DMS53 treated with DMSO at 0.1 percent for 48 hours (cell line): ENCODE measurements around the gene PAX5.

ENCODE experiments used
- DNase-seq: peaks from one replicate; lab custom pipeline; 2025; ENCODE audit not compliant: unreplicated experiment; lab: John Stamatoyannopoulos, UW

The PAX5 gene

DNA sequence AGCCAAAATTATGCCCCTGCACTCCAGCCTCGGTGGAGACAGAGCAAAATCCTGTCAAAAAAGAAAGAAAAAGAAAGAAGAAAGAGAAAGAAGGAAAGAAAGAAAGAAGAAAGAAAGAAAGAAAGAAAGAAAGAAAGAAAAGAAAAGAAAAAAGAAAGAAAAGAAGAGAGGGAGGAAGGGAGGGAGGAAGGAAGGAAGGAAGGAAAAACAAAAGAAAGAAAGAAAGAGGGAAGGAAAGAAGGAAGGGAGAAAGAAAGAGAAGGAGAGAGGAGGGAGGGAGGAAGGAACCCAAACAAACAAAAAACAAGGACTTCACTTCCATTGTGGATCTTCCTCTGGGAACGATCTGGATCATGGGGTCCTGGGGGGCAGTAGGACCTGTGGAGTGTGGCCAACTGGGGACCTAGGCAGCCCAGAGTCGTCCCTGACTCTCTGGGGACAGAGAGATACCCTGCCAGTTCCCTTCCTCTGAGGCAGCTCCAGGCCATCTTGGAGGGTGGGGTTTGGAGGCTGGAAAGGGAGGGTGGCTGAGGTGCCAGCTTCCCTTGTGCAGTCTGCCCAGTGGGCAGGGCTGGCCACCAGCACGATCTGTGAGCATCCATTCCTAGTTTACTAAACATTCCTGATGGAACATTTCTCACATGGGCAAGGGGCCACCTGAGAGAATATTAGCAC, 216.8 kb downstream of the PAX5 start:
- DNase-seq = no peak

DNA sequence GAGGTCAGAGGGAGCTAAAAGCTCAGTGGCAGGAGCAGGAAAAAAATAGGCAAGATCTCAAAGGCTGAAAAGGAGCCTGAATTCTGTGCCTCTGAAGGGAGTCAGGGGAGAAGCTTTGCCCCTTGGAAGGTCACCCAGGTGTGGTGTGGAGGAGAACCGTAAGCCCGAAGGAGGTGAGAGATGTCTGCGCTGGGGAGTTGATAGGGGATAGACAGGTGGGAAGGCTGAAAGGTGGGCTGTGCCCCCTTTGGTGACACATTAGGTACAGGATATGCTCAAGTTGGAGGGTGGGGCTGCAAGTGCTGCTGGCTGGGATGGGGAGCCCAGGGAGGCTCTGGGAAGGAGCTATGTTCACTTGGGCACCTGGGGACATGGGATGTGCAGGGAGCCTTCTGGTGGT, 217.7 kb downstream of the PAX5 start:
- no peak for DNase-seq

DNA sequence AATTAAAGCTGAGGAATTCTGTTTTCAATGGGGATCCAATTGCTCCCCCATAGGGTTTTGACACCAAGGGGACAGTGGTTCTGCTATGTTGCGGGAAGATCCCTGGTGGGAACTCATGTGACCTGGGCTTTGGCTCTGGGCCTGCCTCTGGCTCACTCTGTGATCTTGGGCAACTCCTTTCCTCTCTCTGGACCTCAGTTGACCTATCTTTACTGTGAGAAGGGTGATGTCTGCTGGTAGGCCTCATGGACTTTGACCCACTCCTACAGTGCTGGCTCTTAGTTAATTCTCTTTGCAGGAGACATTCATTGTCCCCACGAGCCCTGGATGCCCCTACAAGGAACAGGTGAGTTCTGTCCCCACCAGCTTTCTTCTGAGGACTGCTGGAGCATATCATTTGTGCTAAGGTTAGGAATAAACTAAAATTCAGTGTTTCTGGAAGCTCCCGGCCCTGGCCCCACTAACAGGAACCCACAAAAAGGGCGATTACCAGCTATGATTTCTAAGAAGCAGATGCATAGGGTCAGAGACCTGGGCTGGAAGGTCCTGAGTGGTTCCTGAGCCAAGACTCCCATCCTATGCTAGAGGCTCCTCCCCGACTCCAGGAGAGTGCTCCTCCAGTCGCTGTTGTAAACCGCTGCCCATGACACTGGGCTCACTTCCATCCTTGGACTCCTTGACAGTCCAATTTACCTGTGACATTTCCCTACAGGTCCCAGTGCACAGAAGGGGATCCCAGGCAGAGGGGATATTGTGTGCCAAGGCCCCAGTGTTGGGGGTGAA, 218.3 kb downstream of the PAX5 start:
- no peak for DNase-seq

DNA sequence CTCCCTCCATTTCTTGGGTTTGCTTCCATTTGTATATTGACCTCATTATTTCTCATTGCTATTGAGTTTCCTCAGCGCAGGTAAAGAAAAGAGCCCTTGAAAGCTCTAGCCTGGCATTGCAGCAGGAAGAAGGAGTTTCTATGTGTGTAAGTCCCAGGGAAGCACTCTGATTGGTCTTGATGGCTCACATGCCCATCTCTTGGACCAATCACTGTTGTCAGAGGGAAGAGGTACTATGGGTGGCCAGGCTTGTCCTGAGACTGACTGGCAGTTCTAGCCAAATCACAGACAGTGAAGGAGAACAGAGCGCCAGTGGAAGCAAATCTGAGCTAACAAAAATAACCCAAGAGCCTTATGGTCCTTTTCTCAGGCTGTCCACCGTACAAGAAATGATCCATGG, 219.0 kb downstream of the PAX5 start:
- DNase-seq = no peak

DNA sequence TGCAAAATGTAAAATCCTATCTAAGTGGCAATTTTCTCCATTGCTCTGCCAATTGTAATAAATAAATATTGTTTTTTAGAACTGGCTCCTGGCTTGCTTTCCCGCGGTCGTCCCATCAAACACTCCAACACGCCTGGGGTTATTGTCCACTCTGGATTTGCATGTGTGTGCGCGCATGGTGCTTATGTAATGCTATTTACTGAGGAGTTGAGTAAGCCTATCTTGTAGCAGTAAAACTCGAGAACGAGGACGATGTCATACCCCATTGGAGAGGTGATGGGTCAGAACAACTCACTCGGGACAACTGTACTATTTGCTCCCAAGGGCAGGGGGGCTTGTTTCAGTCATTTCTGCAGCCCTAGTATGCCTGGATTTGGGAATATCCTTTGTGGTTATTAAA, 220.9 kb downstream of the PAX5 start:
- DNase-seq = no peak

DNA sequence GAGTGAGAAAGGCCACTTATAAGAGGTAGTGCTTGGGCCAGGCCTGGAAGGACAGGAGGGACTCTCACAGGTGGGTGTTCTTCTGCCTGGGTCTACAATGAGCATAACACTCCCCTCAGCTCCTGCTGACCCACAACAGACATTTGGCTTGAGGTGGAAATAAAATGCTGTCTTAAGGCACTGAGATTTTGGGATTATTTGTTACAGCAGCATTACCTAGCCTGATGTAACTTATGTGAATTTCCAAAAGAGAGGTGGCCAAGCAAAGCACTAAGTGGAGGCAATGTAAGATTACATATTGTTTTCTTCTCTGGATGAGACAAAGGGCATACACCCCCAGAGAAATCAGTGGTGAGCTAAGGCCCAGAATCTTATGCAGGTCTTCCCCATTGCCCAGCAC, 221.5 kb downstream of the PAX5 start:
- no peak for DNase-seq

DNA sequence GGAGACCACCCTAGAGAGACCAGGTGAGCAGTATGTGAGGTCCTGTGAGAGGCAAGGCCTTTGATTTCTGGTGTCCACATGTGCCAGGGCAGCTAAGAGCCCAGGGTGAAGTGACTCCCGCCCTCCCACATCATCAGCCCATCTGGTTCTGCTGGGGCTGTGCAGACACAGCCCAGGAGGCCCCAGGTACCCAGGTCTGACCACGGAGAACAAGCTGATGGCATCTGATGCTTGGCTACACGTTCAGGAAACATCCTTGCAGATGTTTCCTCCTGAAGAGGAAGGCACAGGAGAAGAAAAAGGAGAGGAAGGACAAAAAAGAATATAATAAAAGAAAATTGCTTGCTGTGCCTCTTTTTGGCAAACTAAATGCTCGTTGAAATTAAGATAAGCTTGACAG, 225.8 kb downstream of the PAX5 start:
- no peak for DNase-seq

DNA sequence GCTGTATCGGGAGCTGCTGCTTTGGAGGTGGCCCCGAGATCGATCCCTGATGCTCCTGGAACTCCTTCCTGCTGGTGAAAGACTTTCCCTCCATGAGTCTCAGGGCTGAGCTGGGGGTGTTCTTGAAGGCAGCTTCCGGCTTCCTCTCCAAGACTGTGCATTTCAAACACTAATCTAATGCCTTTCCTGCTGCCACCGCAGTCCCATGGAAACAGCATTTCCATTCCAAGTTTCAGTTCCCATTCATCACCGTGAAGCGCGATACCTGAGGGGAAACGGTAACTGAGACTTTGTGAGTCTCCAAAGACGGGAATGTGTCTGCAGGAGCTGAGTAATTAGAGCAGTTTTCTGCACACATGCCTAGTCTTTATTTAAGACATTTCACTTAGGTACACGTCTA, 230.1 kb downstream of the PAX5 start:
- no peak for DNase-seq

DNA sequence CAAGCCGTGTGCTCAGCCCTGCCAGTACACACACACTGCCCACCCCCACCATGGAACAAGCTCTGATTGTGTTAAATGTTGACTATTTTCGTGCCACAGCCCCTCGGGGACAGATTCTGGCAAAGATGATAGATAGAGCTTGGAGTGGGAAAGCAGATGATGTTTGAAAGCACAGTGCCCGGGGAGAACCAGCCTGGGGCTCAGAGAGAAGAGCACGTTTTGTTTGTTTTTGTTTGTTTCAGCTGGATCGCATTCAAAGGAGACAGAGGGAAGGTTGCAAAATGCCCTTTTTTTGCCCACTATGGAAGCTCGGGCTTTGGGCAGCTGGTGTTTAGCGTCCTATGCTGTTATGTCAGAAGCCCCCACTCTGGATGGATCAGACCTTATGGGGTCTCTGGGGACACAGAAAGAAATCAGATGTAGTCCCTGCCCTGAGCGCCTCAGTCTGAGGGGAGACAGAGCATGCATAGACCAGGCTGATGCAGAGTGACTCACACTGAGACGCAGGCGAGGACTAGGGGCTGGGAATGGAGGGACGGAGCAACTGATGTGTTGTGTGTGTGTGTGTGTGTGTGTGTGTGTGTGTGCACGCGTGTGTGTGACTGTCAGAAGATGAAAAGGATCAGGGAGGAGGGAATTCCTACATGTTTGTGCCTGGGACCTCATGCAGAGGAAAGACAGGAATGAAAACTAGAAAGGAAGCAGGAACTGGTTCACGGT, 231.7 kb downstream of the PAX5 start:
- no peak for DNase-seq

DNA sequence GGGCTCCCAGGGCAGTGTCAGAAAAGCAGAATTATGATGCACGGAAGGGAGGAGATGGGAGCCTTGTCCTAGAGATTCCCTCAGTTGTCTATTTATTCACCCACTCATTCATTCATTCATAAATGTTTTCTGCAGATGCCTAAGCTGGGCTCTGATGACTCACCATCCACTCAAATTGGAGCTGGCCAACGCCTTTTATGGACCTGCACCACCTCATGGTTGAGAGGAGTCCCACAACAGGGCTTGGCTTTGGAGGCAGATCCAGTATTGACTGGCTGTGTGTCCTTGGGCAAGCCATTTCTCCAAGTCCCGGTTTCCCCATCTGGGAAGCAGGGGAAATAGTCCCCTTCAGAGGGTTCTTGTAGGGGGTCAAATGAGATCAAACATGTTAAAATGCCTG, 233.6 kb downstream of the PAX5 start:
- no peak for DNase-seq

DNA sequence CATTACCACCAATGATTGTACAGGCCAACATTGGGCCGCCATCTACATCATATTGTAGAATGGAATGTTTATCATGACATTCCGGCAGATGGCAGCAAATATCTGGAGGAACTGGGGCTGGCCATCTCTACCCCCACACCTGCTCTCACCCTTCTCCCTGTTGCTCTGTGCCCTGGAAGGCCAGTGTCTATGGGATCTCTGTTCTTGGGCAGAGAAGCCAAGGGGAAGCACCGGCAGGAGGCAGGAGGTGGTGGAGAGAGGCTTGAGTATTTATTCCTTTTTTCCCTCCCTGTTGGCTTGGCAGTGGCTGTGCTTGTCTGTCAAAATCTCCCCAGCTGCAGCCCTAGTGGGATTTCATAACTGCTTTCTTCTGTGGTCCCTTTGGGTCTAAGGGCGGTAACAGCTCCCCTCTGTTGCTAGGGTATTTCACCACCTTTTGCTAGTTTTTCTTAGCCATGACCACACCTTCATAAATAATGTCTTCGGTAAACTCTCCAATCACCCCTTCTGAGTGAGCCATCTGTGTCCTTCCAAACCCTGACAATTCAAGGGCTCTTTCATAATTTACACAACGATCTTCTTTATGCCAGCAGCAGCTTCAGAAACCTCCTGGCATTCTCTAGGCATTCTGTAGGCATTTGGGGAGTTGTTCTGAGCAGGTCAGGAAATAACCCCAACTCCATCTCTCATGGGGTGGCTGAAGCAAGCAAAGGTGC, 235.6 kb downstream of the PAX5 start:
- peak; percentile 68 for DNase-seq

DNA sequence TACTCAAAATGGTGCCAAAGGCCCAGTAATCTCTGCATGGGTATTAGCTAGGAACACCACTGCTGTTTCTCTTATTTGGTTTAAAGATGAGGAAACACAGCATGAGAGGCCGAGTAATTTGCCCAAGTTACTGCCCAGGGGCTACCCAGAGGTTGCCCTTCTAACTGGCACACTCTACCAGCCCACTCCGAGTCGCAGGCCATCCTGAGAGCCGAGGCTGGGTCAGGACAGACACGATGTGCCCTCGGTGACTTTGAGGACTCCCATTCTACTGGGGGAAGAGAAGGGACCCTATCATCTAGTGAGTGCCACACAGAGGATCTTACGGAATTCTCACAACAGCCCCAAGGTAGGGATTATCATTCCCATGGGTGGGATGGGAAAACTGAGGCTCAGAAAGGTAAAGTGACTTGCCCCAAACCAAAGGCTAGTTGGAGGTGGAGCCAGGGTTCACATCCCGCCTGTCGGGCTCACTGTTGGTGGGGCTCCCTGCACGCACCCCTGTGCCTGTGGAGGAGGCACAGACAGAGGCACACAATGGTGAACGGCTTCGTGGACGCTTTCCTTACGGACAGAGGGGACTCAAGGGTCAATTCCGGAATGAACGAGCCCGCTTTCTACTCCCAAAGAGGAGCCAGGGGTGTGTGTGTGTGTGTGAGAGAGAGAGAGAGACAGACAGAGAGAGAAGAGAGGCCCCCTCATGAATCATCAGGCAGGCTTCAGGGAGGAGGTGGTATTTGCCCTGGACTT, 236.4 kb downstream of the PAX5 start:
- no peak for DNase-seq

DNA sequence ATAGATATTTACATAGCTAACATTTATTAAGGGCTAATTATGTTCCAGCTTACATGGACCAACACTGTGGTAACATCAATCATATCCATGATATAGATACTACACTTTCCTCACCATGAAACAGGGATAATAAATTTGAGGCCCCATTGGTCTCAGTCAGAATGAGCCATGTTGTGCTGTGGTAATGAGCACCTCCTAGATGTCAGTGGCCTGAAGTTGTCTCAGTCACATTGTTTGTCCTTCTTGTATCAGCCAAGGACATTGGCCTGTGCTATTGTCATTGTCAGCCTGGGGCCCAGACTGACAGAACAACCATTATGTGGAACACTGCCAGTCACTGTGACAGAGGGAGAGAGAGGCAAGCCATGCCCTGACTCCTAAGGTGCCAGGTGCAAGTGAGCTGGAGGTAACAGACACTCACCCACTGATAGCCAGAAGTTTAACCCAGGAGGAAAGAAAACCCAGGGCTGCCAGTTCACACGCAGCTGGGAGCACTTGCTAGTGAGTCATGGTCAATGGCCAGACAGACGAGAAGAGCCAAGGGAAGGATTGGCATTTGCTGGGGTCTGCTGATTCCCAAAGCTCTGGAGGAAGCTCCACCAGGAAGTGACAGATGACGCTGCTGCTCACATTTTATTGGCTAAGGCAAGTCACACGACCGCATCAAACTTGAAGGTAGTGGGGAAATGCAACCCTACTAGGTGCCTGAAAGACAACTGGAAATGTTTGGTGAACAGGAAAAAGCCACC, 237.2 kb downstream of the PAX5 start:
- DNase-seq = no peak

DNA sequence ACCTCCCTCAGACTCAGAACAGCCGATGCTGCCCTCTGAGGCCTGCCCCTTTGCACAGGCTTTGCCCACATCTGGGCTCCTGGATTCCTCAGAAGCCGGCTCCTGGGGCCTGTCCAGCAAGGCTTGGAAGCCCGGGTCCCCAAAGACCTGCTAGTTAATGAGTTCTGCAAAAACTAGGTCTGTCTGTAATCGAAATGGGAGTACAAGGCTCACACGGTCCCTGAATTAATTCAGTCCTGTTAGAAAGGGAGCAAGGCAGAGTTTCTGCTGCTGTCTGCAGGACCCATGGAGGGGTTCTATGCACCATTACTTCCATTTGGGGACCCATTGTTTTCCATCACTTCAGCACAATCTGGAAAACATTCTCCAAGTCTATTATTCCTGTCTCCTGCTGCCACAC, 239.6 kb downstream of the PAX5 start:
- no peak for DNase-seq

DNA sequence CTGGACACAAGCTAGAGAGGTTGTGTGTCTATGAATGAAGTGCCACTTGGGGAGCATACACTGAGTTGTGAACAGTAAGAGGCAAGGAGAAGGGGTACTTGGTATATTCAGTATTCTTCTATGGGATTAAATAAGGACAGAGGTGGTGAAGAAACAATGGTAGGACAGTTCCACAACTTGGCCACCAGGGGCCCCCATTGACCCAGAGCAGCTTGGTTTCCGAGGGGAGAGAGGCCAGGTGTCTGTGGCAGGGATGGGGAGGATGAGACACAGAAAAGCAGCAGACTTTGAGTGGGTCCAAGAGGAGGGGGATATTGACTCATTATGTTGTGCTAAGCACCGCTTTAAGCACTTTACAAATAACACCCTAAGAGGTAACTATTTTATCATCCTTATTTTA, 240.8 kb downstream of the PAX5 start:
- DNase-seq = no peak

DNA sequence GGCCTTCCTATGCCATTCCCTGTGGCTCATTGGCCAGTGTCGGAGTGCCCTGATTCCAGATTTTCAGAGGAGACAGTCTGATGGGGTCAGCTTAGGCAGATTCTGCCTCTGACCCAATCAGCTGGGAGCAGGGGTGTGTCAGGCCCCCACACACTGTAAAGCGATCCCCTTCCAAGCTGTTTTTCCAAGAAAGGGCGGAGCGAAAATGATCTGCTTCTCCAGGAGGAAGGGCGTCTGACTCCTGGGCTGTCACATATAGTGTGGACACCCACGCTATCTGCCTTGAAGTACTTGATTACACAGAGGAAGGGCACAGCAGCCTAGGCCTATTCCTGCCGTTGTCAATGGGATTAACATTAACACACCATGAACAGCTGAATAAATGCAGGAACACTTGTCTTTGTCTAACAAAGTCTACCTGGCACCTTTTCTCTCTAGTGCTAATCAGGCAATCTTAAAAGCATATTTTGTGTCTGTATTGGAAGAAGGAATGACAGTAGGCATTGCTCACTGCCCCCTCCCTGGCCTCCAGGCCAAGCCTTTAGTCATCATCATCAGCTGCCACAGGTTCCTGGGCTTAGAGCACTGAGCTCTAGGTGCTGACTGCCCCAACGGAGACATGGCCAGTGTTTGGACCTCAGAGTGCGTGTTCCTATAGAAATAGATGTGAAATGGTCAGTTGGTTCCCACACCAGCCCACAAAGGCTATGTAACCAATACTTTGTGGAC, 242.7 kb downstream of the PAX5 start:
- peak; percentile 64 for DNase-seq

DNA sequence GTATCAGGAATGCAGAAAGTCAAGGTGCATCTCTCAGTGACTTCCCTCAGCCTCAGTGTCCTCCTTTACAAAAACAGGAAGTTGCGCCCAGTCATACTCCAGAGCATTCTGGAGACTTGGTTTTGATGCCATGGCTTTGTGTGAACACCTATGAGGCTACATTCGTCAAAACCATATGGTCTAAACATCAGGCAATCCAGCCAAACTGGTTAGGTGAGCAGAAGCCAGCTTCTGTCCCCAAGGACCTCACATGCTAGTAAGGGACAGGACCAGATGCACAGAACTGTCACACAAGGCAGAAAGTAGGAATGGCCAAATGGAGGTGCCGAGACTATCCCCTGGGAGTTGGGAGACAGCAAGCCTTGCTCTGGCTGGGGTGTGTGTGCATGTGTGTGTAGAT, 244.2 kb downstream of the PAX5 start:
- DNase-seq = peak; percentile 82

DNA sequence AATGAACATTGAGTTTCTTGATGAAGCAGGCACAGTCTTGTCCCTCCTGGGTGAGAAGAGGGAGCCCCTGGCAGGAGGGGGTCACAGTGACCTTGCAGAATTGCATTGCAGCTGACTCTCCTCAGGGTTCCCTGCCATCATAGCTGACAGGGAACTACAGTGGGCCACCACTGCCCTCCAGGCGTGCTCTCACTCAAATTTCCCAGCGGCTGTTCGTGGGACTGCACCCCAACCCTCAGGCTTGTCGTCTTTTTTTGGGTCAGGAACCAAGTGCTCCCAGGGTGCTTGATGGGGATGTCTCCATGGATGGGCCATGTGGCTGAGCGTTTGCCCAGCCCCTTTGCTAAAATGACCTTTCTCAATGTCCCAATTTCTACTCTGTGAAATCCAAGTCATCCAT, 245.5 kb downstream of the PAX5 start:
- no peak for DNase-seq

DNA sequence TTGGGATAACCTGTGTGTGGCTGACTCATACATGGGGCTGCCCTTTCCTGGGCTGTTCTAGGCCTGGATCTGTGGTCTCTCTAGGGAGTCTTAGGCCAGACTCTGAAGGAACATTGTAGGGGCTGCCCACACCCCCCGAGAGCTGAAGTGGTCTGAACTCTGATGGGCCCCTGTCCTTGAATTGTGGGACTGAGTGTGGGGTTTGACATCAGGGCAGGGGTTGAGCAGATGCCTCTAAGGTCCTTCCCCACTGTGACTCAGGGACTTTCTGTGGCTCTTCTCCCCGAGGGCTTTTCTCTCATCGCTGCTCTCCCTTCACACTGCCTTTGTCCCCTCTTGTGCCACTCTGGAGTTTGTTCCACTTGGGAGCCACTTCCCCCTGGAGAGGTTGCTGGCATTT, 246.4 kb downstream of the PAX5 start:
- DNase-seq = no peak
